GM12878 (cell line): ENCODE results near the gene CLTCL1. TPM values are rescaled to one million over a fixed set of nuclear protein-coding genes. Genes with fewer than 3 reads are reported as not detected.

Experiments
- ATAC-seq: fragments of 200-7000 bp; cut with Tn5 transposase; 3 replicates; pipeline ENCODE4 v1.9.1; 2020; ENCODE audit warnings: mild to moderate bottlenecking, moderate library complexity
- BruUV-seq: library from RNA; stranded (reverse); fragments of 400-500 nt; replicated peaks from 2 replicates; lab custom pipeline; 2021; lab: Mats Ljungman, UMichigan
- CTCF ChIA-PET: fragments of 300-600 bp; sonication (Branson Sonifier 250); formaldehyde crosslinking; extraction: SDS; loops from one replicate; lab custom pipeline; 2021; ENCODE audit warnings: inconsistent platforms; lab: Yijun Ruan, JAX
- POLR2A ChIA-PET: fragments of 350-600 bp; formaldehyde crosslinking; extraction: SDS; loops from one replicate; lab custom pipeline; 2021; ENCODE audit warnings: inconsistent platforms; lab: Charles Lee
- RAD21 ChIA-PET: fragments of 300-600 bp; sonication (Branson Sonifier 250); formaldehyde crosslinking; loops from one replicate; lab custom pipeline; 2023; ENCODE audit warnings: antibody characterized with exemption; ENCODE audit not compliant: unreplicated experiment; lab: Charles Lee
- SMC1A ChIA-PET: fragments of 300-600 bp; sonication (Branson Sonifier 250); formaldehyde crosslinking; loops from one replicate; lab custom pipeline; 2023; ENCODE audit not compliant: unreplicated experiment, uncharacterized antibody; lab: Charles Lee
- DNase-seq: peaks from one replicate; pipeline ENCODE4 v3.0.0-alpha.2; 2011; ENCODE audit warnings: low read depth, low spot score
- FAIRE-seq: peaks from 3 replicates; lab custom pipeline; 2011; peaks lifted over from hg19 to GRCh38; lab: Jason Lieb, UNC
- H2AFZ ChIP-seq: 2 replicates; pipeline ENCODE4 v1.6.0; 2011; ENCODE audit warnings: low read depth, low read length, control low read depth; ENCODE audit not compliant: control insufficient read depth
- H3K27ac ChIP-seq: 2 replicates; pipeline ENCODE4 v1.5.1; 2011; ENCODE audit warnings: control low read depth; ENCODE audit not compliant: control insufficient read depth, insufficient read depth
- H3K27me3 ChIP-seq, 2 experiments: replicated peaks in 1 of 2; 2 replicates each; pipeline versions ENCODE4 v1.6.0 to v1.6.1; 2011; ENCODE audit warnings: low read length in 1 of 2; ENCODE audit not compliant: control insufficient read depth in 2 of 2, insufficient read depth in 2 of 2
- H3K36me3 ChIP-seq, 2 experiments: 2 replicates each; pipeline ENCODE4 v1.5.1; 2011; ENCODE audit warnings: low read length in 1 of 2; ENCODE audit not compliant: control insufficient read depth in 2 of 2, insufficient read depth in 2 of 2
- H3K4me1 ChIP-seq: 2 replicates; pipeline ENCODE4 v1.6.1; 2011; ENCODE audit warnings: mild to moderate bottlenecking, low read length, moderate library complexity, mixed read lengths; ENCODE audit not compliant: control insufficient read depth, insufficient read depth
- H3K4me2 ChIP-seq: 2 replicates; pipeline ENCODE4 v1.6.0; 2011; ENCODE audit warnings: control low read depth; ENCODE audit not compliant: control insufficient read depth, insufficient read depth
- H3K4me3 ChIP-seq: fragments of 200-600 bp; sonication (generic); 2 replicates; pipeline ENCODE4 v1.5.1; 2016
- H3K79me2 ChIP-seq: 2 replicates; pipeline ENCODE4 v1.6.0; 2011; ENCODE audit warnings: low read length; ENCODE audit not compliant: control insufficient read depth, insufficient read depth
- H3K9ac ChIP-seq: 2 replicates; pipeline ENCODE4 v1.8.0; 2011; ENCODE audit warnings: low read length, control low read depth, mixed read lengths; ENCODE audit not compliant: control insufficient read depth, insufficient read depth
- H3K9me3 ChIP-seq: replicated peaks from 3 replicates; pipeline ENCODE4 v1.5.1; 2011; ENCODE audit warnings: mild to moderate bottlenecking, low read length; ENCODE audit not compliant: control insufficient read depth, insufficient read depth
- H4K20me1 ChIP-seq: 2 replicates; pipeline ENCODE4 v1.6.0; 2011; ENCODE audit not compliant: control insufficient read depth, insufficient read depth
- EED ChIP-seq: sonication (generic); IDR thresholded peaks from 2 replicates; pipeline ENCODE4 v1.6.1; 2016; ENCODE audit warnings: antibody characterized with exemption, low read depth
- FOXK2 ChIP-seq: fragments of 450-650 bp; IDR thresholded peaks from 2 replicates; pipeline ENCODE4 v1.6.1; 2017; ENCODE audit warnings: mild to moderate bottlenecking, moderate library complexity
- KAT2A ChIP-seq: conservative IDR thresholded peaks from 2 replicates; pipeline ENCODE4 v1.6.1; 2011; ENCODE audit warnings: low read depth, low read length; ENCODE audit not compliant: control insufficient read depth
- KDM1A ChIP-seq: fragments of 200-600 bp; sonication (generic); IDR thresholded peaks from 2 replicates; pipeline ENCODE4 v1.6.1; 2016; ENCODE audit warnings: borderline replicate concordance
- MXI1 ChIP-seq: fragments of 150-350 bp; IDR thresholded peaks from 2 replicates; pipeline ENCODE4 v1.6.1; 2011; ENCODE audit warnings: low read depth, mild to moderate bottlenecking, inconsistent platforms, low read length, improper control_type of control experiment
- PAX5 ChIP-seq: IDR thresholded peaks from 2 replicates; pipeline ENCODE4 v1.6.1; 2011; ENCODE audit warnings: low read depth, low read length, borderline replicate concordance
- PBX3 ChIP-seq: IDR thresholded peaks from 2 replicates; pipeline ENCODE4 v1.6.1; 2011; ENCODE audit warnings: mild to moderate bottlenecking, low read depth, low read length, moderate library complexity; ENCODE audit not compliant: insufficient replicate concordance
- SMAD5 ChIP-seq: IDR thresholded peaks from 2 replicates; pipeline ENCODE4 v1.6.1; 2016; ENCODE audit warnings: antibody characterized with exemption, low read depth
- SREBF1 ChIP-seq: IDR thresholded peaks from 2 replicates; pipeline ENCODE4 v1.6.1; 2012; ENCODE audit warnings: mild to moderate bottlenecking, low read length
- SUPT20H ChIP-seq: IDR thresholded peaks from 2 replicates; pipeline ENCODE4 v1.6.1; 2011; ENCODE audit warnings: low read depth, mild to moderate bottlenecking, low read length, moderate library complexity, borderline replicate concordance; ENCODE audit not compliant: control insufficient read depth
- TBL1XR1 ChIP-seq: IDR thresholded peaks from 2 replicates; pipeline ENCODE4 v1.6.1; 2012; ENCODE audit warnings: low read depth, low read length, improper control_type of control experiment
- WRNIP1 ChIP-seq: IDR thresholded peaks from 2 replicates; pipeline ENCODE4 v1.6.1; 2011; ENCODE audit warnings: low read depth, low read length, improper control_type of control experiment, borderline replicate concordance
- YY1 ChIP-seq: IDR thresholded peaks from 2 replicates; pipeline ENCODE4 v1.6.1; 2011; ENCODE audit warnings: low read depth, mild to moderate bottlenecking, low read length
- ZBED1 ChIP-seq: IDR thresholded peaks from 2 replicates; pipeline ENCODE4 v1.6.1; 2016; ENCODE audit warnings: borderline replicate concordance
- ZNF592 ChIP-seq: fragments of 450-650 bp; IDR thresholded peaks from 2 replicates; pipeline ENCODE4 v1.6.1; 2017; ENCODE audit warnings: mild to moderate bottlenecking, moderate library complexity
- WGBS: methylation state at CpG from one replicate; pipeline ENCODE4 v1.1.6; 2016; ENCODE audit warnings: low lambda C conversion rate; ENCODE audit not compliant: insufficient replicate concordance, insufficient coverage; ENCODE audit errors: missing lambda C conversion rate; 5-methylcytosine and 5-hydroxymethylcytosine counted together
- in situ Hi-C: fragments of 300-500 bp; cut with MboI; formaldehyde crosslinking; loops from 9 replicates; pipeline ENCODE4 v1.14.3; 2018; ENCODE audit warnings: mixed read lengths
- intact Hi-C: fragments of 100-400 bp; cut with micrococcal nuclease; formaldehyde crosslinking; loops from one replicate; pipeline ENCODE4 v1.14.2; 2022; ENCODE audit not compliant: unreplicated experiment
- polyA plus RNA-seq, 11 experiments: library from polyadenylated mRNA; depleted of rRNA in 4 of 11; unstranded in 6 of 11; stranded (reverse) in 5 of 11; fragments of >200 nt; fragmentation: Nextera tagmentation in 4 of 11; fragmentation: Illumina TruSeq in 1 of 11; extraction: Ambion mirVana in 4 of 11; extraction: Trizol in 1 of 11; gene quantifications; 1 replicate in 1 of 11; 2 replicates in 10 of 11; pipeline versions ENCODE4 v1.2.1 to v1.2.3, GENCODE V29; 2011 to 2016; ENCODE audit warnings: inconsistent platforms in 2 of 11, missing spikeins in 2 of 11, low read depth in 1 of 11
- total RNA-seq, 4 experiments: library from RNA; depleted of rRNA in 3 of 4; stranded (reverse); fragments of >200 nt in 3 of 4; fragmentation: Illumina TruSeq in 1 of 4; extraction: Trizol in 1 of 4; gene quantifications; 2 replicates each; pipeline versions ENCODE4 v1.2.1 to v1.2.3, GENCODE V29; 2013 to 2021

CLTCL1 gene
- total and polyA plus RNA-seq, 10 of the 15 experiments (the other 5 are each of a cell fraction or from before 2014, with no cell fraction given) = under 0.01 to 0.35 (median 0.12) TPM; not detected in 2

GRCh38 chr22:19242699-19243098 is 48.8 kb downstream of the CLTCL1 start:
- no TSS peak for BruUV-seq
- intact Hi-C loops = no loop called here
- RAD21 ChIA-PET = no interaction called here

GRCh38 chr22:19241593-19241906 is 50.0 kb downstream of the CLTCL1 start:
- H3K79me2 ChIP-seq = no peaks in the 10 kb centered on the region
- ChIA-PET RAD21 (no interaction called here), POLR2A (no interaction called here), SMC1A (interaction anchor here (1.2 kb wide), 1 partner anchor 9 kb away, joined by 3 read pairs; no protein-coding TSS in a partner anchor), CTCF (no interaction called here)
- 47% methylated on average over 6 of the region's 6 CpGs for WGBS
- intact Hi-C loops (no loop called here), in situ Hi-C loops (no loop called here)
- no peak overlapping the region for H3K9ac ChIP-seq
- H3K9me3 ChIP-seq = no peaks in the 10 kb centered on the region
- H2AFZ ChIP-seq = no peak overlapping the region
- H3K4me2 ChIP-seq = no peak overlapping the region
- peaks cover 0 to 1% of the 10 kb centered on the region in 2 experiments; a peak in 2 of 4 replicates for H3K27me3 ChIP-seq
- no peak for DNase-seq
- H3K36me3 ChIP-seq = no peaks in the 10 kb centered on the region
- no peak for FAIRE-seq
- no peak overlapping the region for H3K27ac ChIP-seq
- no peak for ATAC-seq
- no peaks in the 10 kb centered on the region for H3K4me1 ChIP-seq
- no peak overlapping the region for H3K4me3 ChIP-seq
- no peaks in the 10 kb centered on the region for H4K20me1 ChIP-seq
- BruUV-seq = no TSS peak
- TF ChIP-seq PAX5 = no peak
- TF ChIP-seq TBL1XR1 = no peak
- TF ChIP-seq KAT2A = no peak
- TF ChIP-seq KDM1A = no peak
- no peak for TF ChIP-seq SUPT20H
- no peak for TF ChIP-seq SMAD5
- no peak for TF ChIP-seq ZBED1
- no peak for TF ChIP-seq PBX3
- TF ChIP-seq MXI1 = no peak
- no peak for TF ChIP-seq FOXK2
- no peak for TF ChIP-seq YY1
- no peak for TF ChIP-seq ZNF592
- TF ChIP-seq EED = no peak
- TF ChIP-seq WRNIP1 = no peak

More at GRCh38 chr22:19242699-19243098, 48.8 kb downstream of the CLTCL1 start:
- Histone ChIP-seq H3K27ac (no peak overlapping the region), H3K4me2 (no peak overlapping the region), H4K20me1 (no peaks in the 10 kb centered on the region), H3K79me2 (no peaks in the 10 kb centered on the region), H3K4me1 (no peaks in the 10 kb centered on the region), H3K27me3 (peaks cover 0 to 1% of the 10 kb centered on the region in 2 experiments; a peak in 2 of 4 replicates), H3K36me3 (no peaks in the 10 kb centered on the region), H3K9me3 (no peaks in the 10 kb centered on the region), H3K4me3 (no peak overlapping the region), H2AFZ (no peak overlapping the region), H3K9ac (no peak overlapping the region)
- SMC1A ChIA-PET = no interaction called here
- DNase-seq (no peak), ATAC-seq (no peak), FAIRE-seq (no peak)
- TF ChIP-seq TBL1XR1 (no peak), SREBF1 (no peak)
- CTCF ChIA-PET = no interaction called here
- WGBS = 42% methylated on average over 4 of the region's 4 CpGs
- POLR2A ChIA-PET = no interaction called here
- in situ Hi-C loops = no loop called here
